Endothelial cell of umbilical vein (primary cell): Measurements from ENCODE around the gene FGF9. TPM values are rescaled to one million over a fixed set of nuclear protein-coding genes. Genes with fewer than 3 reads are reported as not detected.

Experiments
- BruUV-seq: library from RNA; stranded (reverse); fragments of 400-500 nt; replicated peaks from 2 replicates; lab custom pipeline; 2021; lab: Mats Ljungman, UMichigan
- CTCF ChIA-PET: fragments of 300-600, 350-600 bp; sonication (Branson Sonifier 250); formaldehyde crosslinking; loops from one replicate; lab custom pipeline; 2021; ENCODE audit warnings: antibody characterized with exemption, inconsistent platforms; lab: Charles Lee
- POLR2A ChIA-PET: fragments of 300-600, 350-600 bp; sonication (Branson Sonifier 250); formaldehyde crosslinking; loops from one replicate; lab custom pipeline; 2021; ENCODE audit warnings: antibody characterized with exemption, inconsistent platforms; lab: Charles Lee
- DNase-seq: peaks from one replicate; pipeline ENCODE4 v3.0.0-alpha.2; 2011; ENCODE audit warnings: low read depth, low spot score
- FAIRE-seq: peaks from 2 replicates; lab custom pipeline; 2011; peaks lifted over from hg19 to GRCh38; lab: Jason Lieb, UNC
- H2AFZ ChIP-seq: 2 replicates; pipeline ENCODE4 v1.6.0; 2012; ENCODE audit warnings: low read depth, low read length, control low read depth, inconsistent platforms
- H3K27ac ChIP-seq: 2 replicates; pipeline ENCODE4 v1.5.1; 2011; ENCODE audit warnings: low read depth, mild to moderate bottlenecking, control low read depth, low read length, moderate library complexity; ENCODE audit not compliant: insufficient read depth
- H3K27me3 ChIP-seq, 2 experiments: 2 replicates each; pipeline versions ENCODE4 v1.6.0 to v1.6.1; 2011; ENCODE audit warnings: low read length in 2 of 2, mixed read lengths in 1 of 2; ENCODE audit not compliant: control insufficient read depth in 2 of 2, insufficient read depth in 2 of 2
- H3K36me3 ChIP-seq, 2 experiments: 2 replicates in 1 of 2; 3 replicates in 1 of 2; pipeline ENCODE4 v1.5.1; 2011; ENCODE audit warnings: low read length in 2 of 2, mild to moderate bottlenecking in 1 of 2, moderate library complexity in 1 of 2; ENCODE audit not compliant: control insufficient read depth in 2 of 2, insufficient read depth in 2 of 2; ENCODE audit errors: extremely low read depth in 1 of 2
- H3K4me1 ChIP-seq: 3 replicates; pipeline ENCODE4 v1.5.1; 2011; ENCODE audit warnings: mild to moderate bottlenecking, low read length; ENCODE audit not compliant: control insufficient read depth, insufficient read depth; ENCODE audit errors: extremely low read depth
- H3K4me2 ChIP-seq: 2 replicates; pipeline ENCODE4 v1.6.1; 2011; ENCODE audit warnings: low read length, control low read depth, mixed read lengths; ENCODE audit not compliant: insufficient read depth
- H3K4me3 ChIP-seq, 3 experiments: fragments of 200-600 bp in 1 of 3; sonication (generic), shearing (Covaris generic) in 1 of 3; replicated peaks in 1 of 3; 2 replicates each; pipeline ENCODE4 v1.5.1; 2011 to 2016; ENCODE audit warnings: control low read depth in 3 of 3, low read length in 3 of 3, mild to moderate bottlenecking in 2 of 3, inconsistent platforms in 1 of 3, low read depth in 1 of 3, moderate library complexity in 1 of 3; ENCODE audit not compliant: insufficient read depth in 1 of 3
- H3K79me2 ChIP-seq: 2 replicates; pipeline ENCODE4 v1.6.0; 2012; ENCODE audit warnings: low read length, inconsistent platforms; ENCODE audit not compliant: control insufficient read depth, insufficient read depth
- H3K9ac ChIP-seq: replicated peaks from 2 replicates; pipeline ENCODE3; 2011; ENCODE audit warnings: low read length, control low read depth; ENCODE audit not compliant: insufficient read depth; ENCODE audit errors: extremely low read depth
- H3K9me1 ChIP-seq: replicated peaks from 3 replicates; pipeline ENCODE4 v1.6.0; 2011; ENCODE audit warnings: mild to moderate bottlenecking, low read length; ENCODE audit not compliant: control insufficient read depth, insufficient read depth; ENCODE audit errors: extremely low read depth
- H3K9me3 ChIP-seq: replicated peaks from 2 replicates; pipeline ENCODE4 v1.5.1; 2012; ENCODE audit warnings: low read length, inconsistent platforms; ENCODE audit not compliant: control insufficient read depth, insufficient read depth
- H4K20me1 ChIP-seq: replicated peaks from 2 replicates; pipeline ENCODE3; 2011; ENCODE audit warnings: mild to moderate bottlenecking, low read length; ENCODE audit not compliant: control insufficient read depth, insufficient read depth; ENCODE audit errors: extremely low read depth
- EZH2 ChIP-seq: IDR thresholded peaks from 2 replicates; pipeline ENCODE4 v1.6.1; 2012; ENCODE audit warnings: borderline replicate concordance, low read depth, mild to moderate bottlenecking, moderate library complexity, low read length, inconsistent platforms; ENCODE audit not compliant: severe bottlenecking
- FOS ChIP-seq: IDR thresholded peaks from 2 replicates; pipeline ENCODE4 v1.6.1; 2011; ENCODE audit warnings: mild to moderate bottlenecking, low read length, moderate library complexity, borderline replicate concordance; ENCODE audit not compliant: insufficient read depth
- GATA2 ChIP-seq: IDR thresholded peaks from 2 replicates; pipeline ENCODE4 v1.7.0; 2011; ENCODE audit warnings: low read depth, mild to moderate bottlenecking, moderate library complexity, mixed read lengths, low read length; ENCODE audit not compliant: insufficient read length, insufficient read depth
- JUN ChIP-seq: IDR thresholded peaks from 2 replicates; pipeline ENCODE4 v1.6.1; 2011; ENCODE audit warnings: borderline replicate concordance, low read depth; ENCODE audit not compliant: insufficient read length, insufficient read depth
- MAX ChIP-seq: IDR thresholded peaks from 2 replicates; pipeline ENCODE4 v1.6.1; 2011; ENCODE audit not compliant: insufficient read depth, insufficient read length
- MYC ChIP-seq: IDR thresholded peaks from one replicate; pipeline ENCODE4 v1.6.1; 2011; ENCODE audit warnings: mild to moderate bottlenecking, low read depth, low read length
- POLR2A ChIP-seq: IDR thresholded peaks from 2 replicates; pipeline ENCODE4 v1.6.1; 2012; ENCODE audit warnings: low read depth, mild to moderate bottlenecking, control low read depth, low read length
- POLR2AphosphoS5 ChIP-seq: IDR thresholded peaks from 2 replicates; pipeline ENCODE4 v1.6.1; 2012; ENCODE audit warnings: low read depth, mild to moderate bottlenecking, control low read depth, low read length, moderate library complexity; ENCODE audit not compliant: insufficient read depth
- dilution Hi-C: fragments of 300-500 bp; cut with MboI; formaldehyde crosslinking; loops from one replicate; pipeline ENCODE4 v1.15.0; 2019; ENCODE audit warnings: low sequenced_read_pairs; ENCODE audit not compliant: extremely low pct_ligation_motif_present
- intact Hi-C: fragments of 100-400 bp; cut with micrococcal nuclease; formaldehyde crosslinking; loops from one replicate; pipeline ENCODE4 v1.10.0; 2022
- polyA plus RNA-seq, 4 experiments: library from polyadenylated mRNA; depleted of rRNA in 3 of 4; stranded (reverse) in 3 of 4; unstranded in 1 of 4; fragments of >200 nt; gene quantifications; 2 replicates each; pipeline versions ENCODE4 v1.2.1 to v1.2.3, GENCODE V29; 2011 to 2012; ENCODE audit warnings: missing spikeins in 1 of 4
- total RNA-seq: library from RNA; stranded (reverse); gene quantifications from 2 replicates; pipeline ENCODE4 v1.2.3, GENCODE V29; 2021
- TF ChIP-seq, protein P1 (sequence below), 2 donors: IDR thresholded peaks; 1 replicate in 1 of 2; 2 replicates in 1 of 2; pipeline ENCODE4 v1.5.1; 2011; ENCODE audit warnings: low read length in 2 of 2, mild to moderate bottlenecking in 2 of 2, moderate library complexity in 2 of 2, control low read depth in 1 of 2, inconsistent platforms in 1 of 2, low read depth in 1 of 2; ENCODE audit not compliant: insufficient read depth in 1 of 2; ENCODE audit errors: extremely low read depth in 1 of 2

Gene FGF9
- total and polyA plus RNA-seq, 2 donors (not counting 3 experiments of a cell fraction or from before 2014, with no cell fraction given) = not detected

DNA sequence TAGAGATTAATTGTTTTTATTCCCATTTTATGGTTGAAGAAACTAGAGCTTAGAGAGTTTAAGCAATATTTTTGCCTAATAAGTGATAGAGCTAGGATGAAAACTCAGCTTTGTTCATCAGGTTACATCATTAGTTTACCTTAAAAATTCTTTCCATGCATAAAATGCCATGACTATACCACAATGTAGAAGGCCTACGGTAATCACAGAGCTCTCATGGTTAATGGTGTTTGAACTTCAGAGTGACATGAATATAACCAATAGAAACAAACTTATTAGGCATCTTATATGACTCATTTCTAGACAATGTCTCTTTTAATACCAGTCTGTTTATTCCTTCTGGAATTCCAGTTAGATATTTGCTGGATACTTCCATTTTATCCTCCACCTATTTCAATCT lies 78.5 kb downstream of the FGF9 start:
- no peaks in the 10 kb centered on the region for H4K20me1 ChIP-seq
- H3K27me3 ChIP-seq = no peaks in the 10 kb centered on the region
- H3K4me3 ChIP-seq = no peak overlapping the region
- no peaks in the 10 kb centered on the region for H3K4me1 ChIP-seq
- intact Hi-C loops = no loop called here
- H3K9me1 ChIP-seq = no peaks in the 10 kb centered on the region
- TF ChIP-seq MYC = no peak
- no peak for TF ChIP-seq GATA2
- no peak for TF ChIP-seq MAX
- no peak for TF ChIP-seq EZH2
- TF ChIP-seq FOS = no peak
- H3K4me2 ChIP-seq = no peak overlapping the region
- dilution Hi-C loops = no loop called here
- H2AFZ ChIP-seq = no peak overlapping the region
- DNase-seq (no peak), FAIRE-seq (no peak)
- H3K36me3 ChIP-seq = no peaks in the 10 kb centered on the region
- no TSS peak for BruUV-seq
- no peak overlapping the region for H3K27ac ChIP-seq
- CTCF ChIA-PET = no interaction called here
- H3K79me2 ChIP-seq = no peaks in the 10 kb centered on the region
- peaks cover 2% of the 10 kb centered on the region for H3K9me3 ChIP-seq
- POLR2A ChIA-PET = no interaction called here
- no peak overlapping the region for H3K9ac ChIP-seq

DNA sequence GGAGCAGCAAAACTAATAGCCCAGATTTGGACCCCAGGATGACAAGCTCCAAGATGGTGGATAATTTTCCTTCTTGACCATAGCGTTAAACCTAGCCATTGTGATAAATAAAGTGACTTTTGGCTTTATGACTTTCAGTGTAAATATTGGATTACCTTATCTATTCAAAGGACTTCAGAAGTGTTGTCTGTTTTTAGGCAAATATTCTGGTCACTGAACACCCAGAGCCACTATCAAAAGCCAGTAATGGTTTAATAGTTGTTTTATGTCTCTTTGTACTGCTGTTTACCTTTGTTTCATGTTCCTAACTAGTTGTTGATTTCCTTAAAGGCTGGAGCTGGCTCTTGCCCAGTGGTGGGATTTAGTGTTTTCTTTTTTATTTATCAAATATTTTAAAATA lies 81.6 kb downstream of the FGF9 start:
- Histone ChIP-seq H3K9me3 (peaks cover 5% of the 10 kb centered on the region), H3K79me2 (no peaks in the 10 kb centered on the region), H2AFZ (no peak overlapping the region), H3K9ac (no peak overlapping the region), H4K20me1 (no peaks in the 10 kb centered on the region), H3K4me1 (no peaks in the 10 kb centered on the region), H3K9me1 (no peaks in the 10 kb centered on the region), H3K27me3 (no peaks in the 10 kb centered on the region), H3K27ac (no peak overlapping the region), H3K4me2 (no peak overlapping the region), H3K36me3 (no peaks in the 10 kb centered on the region), H3K4me3 (no peak overlapping the region)
- intact Hi-C loops = no loop called here
- dilution Hi-C loops = no loop called here
- FAIRE-seq (no peak), DNase-seq (no peak)
- no peak for TF ChIP-seq GATA2
- TF ChIP-seq, protein P1, sequence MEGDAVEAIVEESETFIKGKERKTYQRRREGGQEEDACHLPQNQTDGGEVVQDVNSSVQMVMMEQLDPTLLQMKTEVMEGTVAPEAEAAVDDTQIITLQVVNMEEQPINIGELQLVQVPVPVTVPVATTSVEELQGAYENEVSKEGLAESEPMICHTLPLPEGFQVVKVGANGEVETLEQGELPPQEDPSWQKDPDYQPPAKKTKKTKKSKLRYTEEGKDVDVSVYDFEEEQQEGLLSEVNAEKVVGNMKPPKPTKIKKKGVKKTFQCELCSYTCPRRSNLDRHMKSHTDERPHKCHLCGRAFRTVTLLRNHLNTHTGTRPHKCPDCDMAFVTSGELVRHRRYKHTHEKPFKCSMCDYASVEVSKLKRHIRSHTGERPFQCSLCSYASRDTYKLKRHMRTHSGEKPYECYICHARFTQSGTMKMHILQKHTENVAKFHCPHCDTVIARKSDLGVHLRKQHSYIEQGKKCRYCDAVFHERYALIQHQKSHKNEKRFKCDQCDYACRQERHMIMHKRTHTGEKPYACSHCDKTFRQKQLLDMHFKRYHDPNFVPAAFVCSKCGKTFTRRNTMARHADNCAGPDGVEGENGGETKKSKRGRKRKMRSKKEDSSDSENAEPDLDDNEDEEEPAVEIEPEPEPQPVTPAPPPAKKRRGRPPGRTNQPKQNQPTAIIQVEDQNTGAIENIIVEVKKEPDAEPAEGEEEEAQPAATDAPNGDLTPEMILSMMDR (IDR thresholded peaks at IDR 0.05; ENCODE audit: extremely low read depth in 1 of 2, insufficient read depth in 1 of 2, low read depth in 1 of 2, low read length in 2 of 2) = no peak
- no peak for TF ChIP-seq POLR2A
- no peak for TF ChIP-seq MAX
- TF ChIP-seq MYC = no peak
- TF ChIP-seq JUN = no peak
- no peak for TF ChIP-seq FOS
- no peak for TF ChIP-seq EZH2
- no peak for TF ChIP-seq POLR2AphosphoS5
- ChIA-PET CTCF (no interaction called here), POLR2A (no interaction called here)
- BruUV-seq = no TSS peak
